NCI-H774 (cell line): Measurements from ENCODE around the gene FLT3.

Source experiments
- DNase-seq: peaks from one replicate; lab custom pipeline; 2025; lab: John Stamatoyannopoulos, UW

The FLT3 gene

GRCh38 chr13:28001837-28002473 is 98.4 kb downstream of the FLT3 start:
- DNase-seq = no peak

DNA sequence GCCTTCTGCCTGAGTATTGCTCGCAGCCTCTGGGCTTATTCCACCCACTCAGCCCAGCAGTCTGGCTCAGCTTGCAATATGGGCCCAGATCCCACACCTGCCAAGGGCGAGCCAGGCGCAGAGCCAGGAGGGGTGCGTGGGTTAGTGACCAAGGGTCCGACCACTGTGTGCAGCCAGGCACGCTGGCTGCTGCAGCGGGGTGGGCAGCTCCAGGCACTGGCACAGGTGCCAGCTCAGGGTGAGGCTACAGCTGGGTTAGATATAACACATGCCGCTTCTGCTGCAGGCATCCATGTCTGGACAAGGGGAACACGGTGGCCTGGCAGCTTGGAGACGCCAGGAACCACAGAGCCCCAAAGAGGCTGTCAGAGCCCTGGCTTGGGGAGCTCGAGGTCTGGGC is 99.3 kb downstream of the FLT3 start:
- no peak for DNase-seq

DNA sequence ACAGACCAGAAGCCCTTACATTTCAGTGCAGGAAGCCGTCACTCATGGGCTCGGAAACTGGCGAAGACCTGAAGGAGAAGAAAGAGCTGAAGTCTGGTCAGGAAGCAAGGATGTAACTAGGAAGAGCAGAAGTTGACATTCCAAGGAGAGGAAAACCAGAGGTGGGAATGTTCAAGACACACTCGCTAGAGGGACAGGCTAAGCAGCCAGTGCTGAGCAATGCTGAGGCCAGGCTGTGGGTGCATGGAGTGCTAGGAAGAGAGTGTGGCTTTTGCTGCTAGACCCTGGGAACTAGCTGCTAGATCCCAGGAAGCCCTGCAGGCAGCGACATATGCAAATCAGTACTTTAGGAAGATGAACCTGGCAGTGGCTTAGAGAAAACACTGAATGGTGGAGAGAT is 99.8 kb downstream of the FLT3 start:
- no peak for DNase-seq

- no peak for DNase-seq
Measured at GRCh38 chr13:27997904-27998522, 102.4 kb downstream of the FLT3 start.

DNA sequence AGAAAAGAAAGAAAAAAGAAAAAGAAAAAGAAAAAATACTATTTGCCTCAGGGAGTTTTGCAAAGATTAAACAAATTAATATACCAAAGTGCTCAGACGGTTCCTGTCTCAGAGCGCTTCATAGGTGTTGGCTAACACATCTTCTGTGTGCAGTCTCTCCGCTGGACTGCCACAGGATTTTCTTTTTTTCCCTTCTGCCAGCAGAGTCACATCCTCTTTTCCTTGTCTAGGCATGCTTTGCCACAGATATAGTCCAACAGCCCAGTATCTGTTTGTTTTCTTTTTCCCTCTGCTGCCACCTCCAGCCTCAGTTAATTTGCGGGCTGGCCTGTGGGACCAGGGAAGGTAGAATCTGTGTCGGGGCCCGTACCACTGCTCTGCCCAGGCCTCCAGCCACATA is 108.5 kb downstream of the FLT3 start:
- no peak for DNase-seq

- DNase-seq = no peak
Measured at GRCh38 chr13:27988520-27988919, 111.9 kb downstream of the FLT3 start, which contains the start of gene URAD. TSS of gene URAD (minus strand) at chr13:27988693. CDS start at chr13:27988637, 56 bp downstream.

GRCh38 chr13:27985600-27985999 is 114.8 kb downstream of the FLT3 start:
- no peak for DNase-seq

DNA sequence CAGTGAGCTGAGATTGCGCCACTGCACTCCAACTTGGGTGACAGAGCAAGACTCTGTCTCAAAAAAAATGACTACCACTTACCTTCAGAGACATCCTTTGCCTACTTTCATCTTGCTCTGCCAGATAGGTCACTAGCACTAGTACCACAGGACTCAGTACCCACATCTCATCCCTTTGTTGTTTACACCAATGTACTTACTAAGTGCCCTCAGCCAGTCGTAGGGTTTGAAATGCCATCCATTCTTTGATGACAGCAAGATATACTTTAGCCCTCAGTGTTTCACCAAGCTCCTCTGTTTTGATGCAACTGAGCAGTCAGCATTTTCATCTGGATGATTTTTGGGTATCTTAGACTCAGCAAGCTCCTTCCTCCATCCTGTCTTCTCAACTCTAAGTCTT is 118.0 kb downstream of the FLT3 start:
- no peak for DNase-seq

DNA sequence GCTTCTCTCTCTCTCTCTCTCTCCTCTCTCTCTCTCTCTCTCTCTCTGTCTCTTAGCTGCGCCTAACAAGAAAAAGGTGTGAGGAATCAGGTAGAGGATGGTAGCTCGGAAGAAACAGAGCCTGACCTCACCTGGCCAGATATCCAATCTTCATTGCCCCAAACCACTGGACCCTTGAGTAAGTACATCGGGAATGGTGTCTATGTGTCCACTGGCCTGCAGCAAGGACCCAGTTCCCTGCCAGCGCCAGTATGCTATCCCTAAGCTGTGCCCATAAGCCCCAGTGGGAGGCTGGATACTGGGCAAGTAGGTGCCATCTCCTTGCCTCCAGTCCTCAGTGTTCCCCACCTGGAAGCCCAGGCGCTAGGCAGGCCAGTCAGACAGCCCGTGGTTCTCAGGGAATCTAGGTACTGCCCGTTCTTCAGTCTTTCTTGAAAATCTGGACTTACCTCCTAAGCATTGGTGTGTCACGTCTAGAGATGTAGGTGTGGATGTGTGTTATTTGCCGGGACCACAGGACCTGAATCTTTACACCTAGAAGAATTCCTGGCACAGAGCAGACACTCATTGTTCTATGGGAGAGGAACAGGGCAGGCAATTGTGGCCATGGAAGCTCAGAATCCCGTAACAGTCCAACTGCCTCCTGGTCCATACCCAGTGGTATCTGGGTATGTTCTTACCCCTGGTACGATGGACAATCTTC is 119.2 kb downstream of the FLT3 start:
- no peak for DNase-seq

- no peak for DNase-seq
Measured at GRCh38 chr13:27980280-27980998, 119.9 kb downstream of the FLT3 start.

DNA sequence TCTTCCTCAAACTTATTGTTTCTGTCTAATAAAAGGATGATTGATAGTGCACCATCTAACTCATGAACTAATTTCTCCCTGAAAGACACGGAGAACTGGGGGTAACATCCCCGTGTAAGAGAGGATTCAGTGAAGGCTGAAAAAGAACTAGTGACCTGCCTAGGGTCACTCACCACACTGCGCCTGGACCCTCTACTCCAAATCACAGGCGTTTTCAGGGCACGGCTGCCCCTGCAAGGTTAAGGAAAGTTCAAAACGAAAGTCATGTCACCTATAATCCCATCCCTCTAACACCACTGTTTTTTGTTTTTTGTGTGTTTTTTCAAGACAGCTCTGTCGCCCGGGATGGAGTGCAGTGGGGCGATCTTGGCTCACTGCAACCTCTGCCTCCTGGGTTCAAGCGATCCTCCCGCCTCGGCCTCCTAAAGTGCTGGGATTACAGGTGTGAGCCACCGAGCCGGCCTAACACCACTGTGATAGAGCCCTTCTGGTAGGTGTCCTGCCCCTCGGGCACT is 120.6 kb downstream of the FLT3 start:
- no peak for DNase-seq

GRCh38 chr13:27979001-27979643 is 121.3 kb downstream of the FLT3 start:
- no peak for DNase-seq

GRCh38 chr13:27978301-27978968 is 121.9 kb downstream of the FLT3 start:
- DNase-seq = no peak

DNA sequence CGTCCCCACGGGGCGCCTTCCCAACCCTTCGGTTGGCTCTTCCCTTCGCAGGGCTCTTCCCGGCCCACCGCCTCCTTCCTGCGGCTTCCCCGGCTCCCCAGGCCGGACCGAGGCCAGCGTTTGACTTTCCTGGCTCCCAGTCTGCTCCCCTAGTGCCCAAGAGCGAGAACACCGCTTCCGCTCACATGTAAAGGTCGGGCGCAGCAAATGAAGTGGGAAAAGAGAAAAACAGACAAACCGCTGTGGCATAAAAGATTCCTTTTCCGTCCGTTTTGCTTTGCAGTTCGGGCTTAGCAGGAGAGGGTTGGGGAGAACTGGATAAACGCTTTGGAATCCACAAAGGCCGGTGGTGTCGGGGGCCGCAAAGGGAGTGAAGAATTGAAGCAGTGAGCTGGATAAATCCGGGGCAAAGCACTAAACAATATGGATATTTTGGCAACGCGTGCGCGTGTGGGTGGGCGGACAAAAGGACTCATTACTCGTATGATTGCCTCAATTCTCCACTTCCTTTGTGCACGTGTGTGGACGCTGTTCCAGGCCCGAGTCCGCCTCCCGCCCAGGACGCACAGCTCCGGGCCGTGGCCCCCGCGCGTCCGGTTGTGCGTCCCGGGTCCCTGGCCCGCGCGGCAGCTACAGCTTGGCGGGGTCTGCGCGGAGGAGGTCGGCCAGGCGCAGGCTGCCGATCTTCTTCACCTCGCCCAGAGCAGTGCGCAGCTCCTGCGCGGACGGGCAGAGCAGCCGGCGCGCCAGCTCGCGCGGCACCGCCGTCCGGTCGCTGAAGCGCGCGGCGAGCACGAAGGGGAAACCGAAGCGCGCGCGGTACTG is 122.7 kb downstream of the FLT3 start:
- DNase-seq = no peak

DNA sequence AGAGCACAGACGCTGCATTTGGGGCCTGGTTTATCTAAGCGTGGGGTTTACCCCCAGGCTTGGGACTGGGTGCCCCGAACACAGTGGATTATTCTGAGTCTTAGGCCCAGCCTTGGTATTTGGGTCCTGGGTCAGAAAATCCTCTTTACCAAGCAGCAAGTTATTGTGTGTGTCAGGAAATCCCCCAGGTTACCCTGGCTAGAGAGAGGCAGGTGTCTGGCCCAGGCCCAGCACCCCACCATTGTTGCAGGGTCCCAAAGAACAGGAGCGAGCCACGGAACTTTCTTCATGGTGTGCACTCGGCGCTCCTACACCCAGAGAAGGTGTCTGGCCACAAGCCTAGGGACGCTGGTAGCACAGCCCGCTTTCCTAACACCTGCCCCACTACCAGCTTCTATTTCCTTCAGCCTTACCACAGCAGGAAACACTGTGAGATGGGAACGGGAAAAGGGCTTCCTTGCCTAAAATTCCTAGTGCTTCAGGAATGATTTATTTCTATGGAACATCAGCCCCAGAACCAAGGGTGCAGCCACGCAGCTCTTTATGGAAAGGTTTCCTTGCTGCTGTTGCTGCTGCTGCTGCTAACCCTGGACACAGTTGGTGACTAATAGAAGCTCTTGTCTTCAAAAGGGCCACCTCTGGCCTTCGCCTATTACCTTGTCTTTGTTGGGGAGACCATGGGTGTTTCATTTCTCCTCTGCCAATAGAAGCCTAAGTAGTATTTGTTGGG is 123.8 kb downstream of the FLT3 start:
- no peak for DNase-seq

DNA sequence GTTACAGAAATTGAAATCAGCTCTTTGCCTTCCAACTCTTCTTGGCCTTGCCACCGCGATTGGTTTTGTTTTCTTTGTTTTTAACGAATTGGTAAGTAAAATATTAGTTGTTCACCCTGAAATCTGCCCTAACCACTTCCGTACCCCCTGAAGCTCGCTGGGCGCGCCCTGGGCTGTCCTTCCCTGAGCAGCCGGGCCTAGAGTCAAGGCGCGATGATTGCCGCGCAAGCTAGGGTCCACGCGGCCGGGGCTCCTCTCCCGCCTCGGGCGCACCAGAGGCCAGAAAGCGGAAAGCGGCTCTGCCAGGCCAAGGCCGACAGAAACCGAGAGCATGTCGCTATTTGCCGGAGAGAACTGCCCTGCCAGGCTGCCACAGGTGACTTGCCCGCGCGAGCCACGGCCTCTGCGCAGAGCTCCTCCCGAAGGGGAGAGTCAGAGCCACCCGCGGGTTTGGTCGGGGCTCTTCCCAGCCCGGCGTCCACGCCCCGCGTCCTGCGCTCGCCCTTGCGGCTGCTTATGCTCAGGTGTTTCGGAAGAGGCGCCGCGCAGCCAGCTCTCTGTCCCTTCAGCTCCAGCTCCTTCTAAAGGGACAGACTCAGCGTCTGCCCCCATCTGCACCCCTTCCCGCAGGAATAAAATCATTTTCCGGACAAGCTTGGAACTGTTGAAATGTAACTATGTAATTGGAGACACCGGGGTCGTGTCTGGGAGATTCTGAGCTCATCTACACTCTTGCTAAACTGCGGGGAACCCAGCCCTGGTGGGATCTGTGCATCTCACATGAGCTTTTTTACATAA is 124.6 kb downstream of the FLT3 start:
- DNase-seq = no peak

- no peak for DNase-seq
Measured at GRCh38 chr13:27973961-27974662, 126.3 kb downstream of the FLT3 start.

- no peak for DNase-seq
Measured at GRCh38 chr13:27973291-27973690, 127.1 kb downstream of the FLT3 start.
